GM21423 (cell line): ENCODE measurements around the gene LHFPL4.

ENCODE experiments used
- ATAC-seq: cut with Tn5 transposase; IDR thresholded peaks from one replicate; pipeline ENCODE4 v1.9.1; 2021; ENCODE audit warnings: mild to moderate bottlenecking, moderate library complexity; ENCODE audit not compliant: unreplicated experiment

LHFPL4 gene

DNA sequence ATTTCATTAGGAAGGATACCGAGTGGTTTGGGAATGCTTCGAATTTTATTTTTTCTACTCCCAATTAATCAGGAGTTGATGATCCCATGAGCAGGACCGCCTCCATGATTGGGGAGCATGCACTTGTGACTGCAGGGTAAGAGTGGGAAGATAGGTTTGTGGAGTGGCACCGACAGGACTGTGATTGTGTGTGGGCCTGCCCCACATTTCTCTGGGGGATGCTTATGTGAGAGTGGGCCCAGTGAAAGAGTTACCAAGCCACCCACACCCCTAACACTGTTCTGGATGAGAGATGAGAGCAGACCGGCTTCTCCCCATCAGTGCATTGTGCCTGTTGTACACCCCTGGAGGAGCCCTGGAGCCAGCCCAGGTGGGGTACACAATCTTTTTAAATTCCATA, 76.7 kb downstream of the LHFPL4 start:
- no peak for ATAC-seq

DNA sequence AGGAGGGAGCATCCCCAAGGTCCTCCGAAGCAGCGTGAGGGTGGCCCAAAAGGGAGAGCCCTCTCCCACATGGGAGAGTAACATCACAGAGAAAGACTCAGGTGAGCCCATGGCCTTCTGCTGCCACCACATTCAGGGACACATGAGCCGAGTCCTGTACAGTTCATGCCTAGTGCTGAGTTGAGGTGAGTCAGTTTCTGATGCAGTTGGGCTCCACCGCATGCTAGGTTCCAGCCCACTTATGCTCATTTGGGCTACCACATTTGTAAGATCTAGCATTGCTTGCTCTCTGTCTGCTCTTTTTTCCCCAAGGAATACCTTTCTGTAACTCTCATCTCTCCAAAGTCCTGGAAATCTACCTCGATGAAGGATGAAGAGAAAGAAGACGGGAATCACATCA, 79.1 kb downstream of the LHFPL4 start:
- ATAC-seq: no peak

GRCh38 chr3:9473496-9474065, 80.0 kb downstream of the LHFPL4 start:
- no peak for ATAC-seq

DNA sequence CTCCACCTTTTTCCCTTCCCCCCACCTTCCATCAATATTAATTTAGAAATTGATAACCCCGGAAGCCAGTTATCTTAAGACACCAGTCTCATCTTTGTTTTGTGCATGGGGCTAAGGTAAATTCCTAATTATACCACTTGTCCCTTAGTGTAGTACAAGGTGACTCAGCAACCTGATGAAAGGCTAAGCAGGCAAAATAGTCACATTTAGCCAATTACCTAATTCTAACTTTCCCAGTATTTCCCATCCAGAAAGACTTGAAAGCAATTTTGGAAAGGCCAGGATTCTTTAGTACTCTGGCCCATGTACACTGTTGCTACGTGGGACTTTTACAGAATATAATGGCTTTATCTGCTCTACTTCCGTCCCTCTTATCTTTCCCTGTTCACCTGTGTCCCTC, 83.6 kb downstream of the LHFPL4 start:
- ATAC-seq: no peak

GRCh38 chr3:9468460-9468859, 85.2 kb downstream of the LHFPL4 start:
- no peak for ATAC-seq

GRCh38 chr3:9467451-9467850, 86.2 kb downstream of the LHFPL4 start:
- ATAC-seq: no peak

DNA sequence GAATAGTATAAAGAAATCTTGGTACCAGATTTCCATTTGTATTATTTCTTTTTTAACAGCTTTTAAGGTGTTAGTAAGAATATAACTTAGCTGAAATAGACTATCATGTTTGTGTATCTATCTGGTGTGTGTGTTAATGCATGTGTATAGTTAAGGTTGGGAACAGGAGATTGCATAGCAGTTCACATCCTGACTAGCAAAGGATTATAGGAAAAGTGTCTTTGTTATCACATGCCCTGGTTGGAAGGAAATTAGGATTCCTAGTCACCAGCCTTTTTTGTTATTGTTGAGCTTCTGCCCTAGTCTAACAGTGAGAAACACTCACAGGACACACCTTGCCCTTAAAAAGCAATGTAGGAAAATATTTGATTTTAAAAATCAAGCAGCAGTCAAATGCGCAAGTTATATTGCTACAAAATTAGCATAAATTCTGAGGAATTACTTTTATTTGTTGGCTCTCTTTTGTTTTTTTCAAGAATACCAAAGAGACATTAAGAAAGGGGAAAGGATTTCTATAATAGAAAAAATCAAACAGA, 98.0 kb downstream of the LHFPL4 start:
- ATAC-seq: no peak

DNA sequence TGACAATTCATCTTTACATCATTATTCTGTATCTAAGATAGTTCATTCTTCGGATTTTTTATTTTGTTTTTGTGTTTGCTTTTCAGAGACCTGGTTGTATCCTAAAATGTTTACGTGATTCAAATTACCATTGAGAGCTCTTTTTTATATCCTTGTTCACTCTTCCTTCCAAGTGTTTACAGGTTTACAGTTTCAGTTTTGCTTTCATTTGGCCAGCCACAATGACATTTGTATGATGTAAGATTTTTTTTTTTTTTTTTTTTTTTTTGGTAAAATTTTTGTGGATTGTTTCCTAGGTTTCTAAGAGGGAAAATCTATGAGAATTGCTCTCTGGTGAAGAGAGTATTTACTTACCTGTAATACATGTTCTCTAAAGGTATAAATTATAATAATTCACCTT, 101.2 kb downstream of the LHFPL4 start:
- no peak for ATAC-seq

- no peak for ATAC-seq
Observed at GRCh38 chr3:9450991-9451390, 102.6 kb downstream of the LHFPL4 start.

DNA sequence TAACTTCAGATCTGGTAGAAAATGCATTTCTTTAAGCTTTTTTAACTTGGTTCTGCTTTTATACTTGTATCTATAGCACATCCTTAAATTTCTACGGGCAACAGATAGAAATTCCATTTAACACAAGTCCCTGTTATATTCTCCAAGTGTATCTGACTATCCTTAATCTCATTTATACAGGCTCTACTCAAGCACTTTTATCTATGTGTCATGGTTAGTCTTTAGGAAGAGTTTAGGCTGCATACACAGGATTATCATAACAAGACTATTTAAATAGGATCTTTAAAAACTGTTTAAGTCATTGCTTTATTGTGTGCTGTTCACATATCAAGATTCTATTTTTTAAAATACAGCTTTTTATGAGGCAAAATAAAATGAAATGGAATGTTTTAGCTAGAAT, 103.5 kb downstream of the LHFPL4 start:
- no peak for ATAC-seq

GRCh38 chr3:9448643-9449042, 105.0 kb downstream of the LHFPL4 start:
- no peak for ATAC-seq
